GM04503 (cell line): ENCODE data around the gene LLGL1.

Experiments used
- DNase-seq: peaks from one replicate; pipeline ENCODE4 v3.0.0-alpha.2; 2012; ENCODE audit warnings: low read depth

The LLGL1 gene

GRCh38 chr17:18230288-18231141, 5.1 kb downstream of the LLGL1 start:
- DNase-seq = no peak

- no peak for DNase-seq
Observed at GRCh38 chr17:18231164-18231563, 5.7 kb downstream of the LLGL1 start.

- DNase-seq = no peak
Observed at GRCh38 chr17:18233803-18234518, 8.5 kb downstream of the LLGL1 start.

GRCh38 chr17:18234853-18235380, 9.5 kb downstream of the LLGL1 start:
- DNase-seq = no peak

GRCh38 chr17:18235743-18236256, 10.4 kb downstream of the LLGL1 start:
- DNase-seq = no peak

- DNase-seq = no peak
Observed at GRCh38 chr17:18236494-18236893, 11.1 kb downstream of the LLGL1 start.

GRCh38 chr17:18237461-18237860, 12.0 kb downstream of the LLGL1 start:
- DNase-seq = no peak

- no peak for DNase-seq
Observed at GRCh38 chr17:18238299-18238698, 12.9 kb downstream of the LLGL1 start.

GRCh38 chr17:18240449-18240848, 15.0 kb downstream of the LLGL1 start:
- no peak for DNase-seq

- DNase-seq = no peak
Observed at GRCh38 chr17:18241229-18241871, 15.9 kb downstream of the LLGL1 start.

GRCh38 chr17:18245038-18245776, 19.8 kb downstream of the LLGL1 start:
- no peak for DNase-seq

- DNase-seq = no peak
Observed at GRCh38 chr17:18246109-18246725, 20.8 kb downstream of the LLGL1 start.

GRCh38 chr17:18246880-18247612, 21.6 kb downstream of the LLGL1 start:
- no peak for DNase-seq

GRCh38 chr17:18247613-18248001, 22.2 kb downstream of the LLGL1 start:
- DNase-seq = no peak

GRCh38 chr17:18248300-18248731, 22.9 kb downstream of the LLGL1 start:
- DNase-seq = no peak

GRCh38 chr17:18248811-18249210, 23.4 kb downstream of the LLGL1 start:
- DNase-seq = no peak

GRCh38 chr17:18250259-18250658, 24.8 kb downstream of the LLGL1 start:
- DNase-seq = no peak

GRCh38 chr17:18250708-18251107, 25.3 kb downstream of the LLGL1 start:
- no peak for DNase-seq

GRCh38 chr17:18251204-18251603, 25.8 kb downstream of the LLGL1 start:
- DNase-seq = no peak

- no peak for DNase-seq
Observed at GRCh38 chr17:18252160-18252559, 26.7 kb downstream of the LLGL1 start.
